Sigmoid colon (tissue), 4 donors: ENCODE results near the gene TIAM1.

ENCODE experiments used
- POLR2A ChIP-seq, 2 donors: fragments of 450-650 bp; IDR thresholded peaks; one replicate each; pipeline ENCODE4 v1.6.1; 2016; ENCODE audit warnings: antibody characterized with exemption in 2 of 2, mild to moderate bottlenecking in 2 of 2, moderate library complexity in 2 of 2
- POLR2AphosphoS5 ChIP-seq, 4 donors: sonication (generic); formaldehyde crosslinking; IDR thresholded peaks; one replicate each; pipeline ENCODE4 v1.6.1; 2017; ENCODE audit warnings: antibody characterized with exemption in 4 of 4

GRCh38 chr21:31370893-31371544 is 27.0 kb upstream of the TIAM1 start:
- TF ChIP-seq POLR2AphosphoS5 (IDR thresholded peaks at IDR 0.05), result no peak
- no peak for TF ChIP-seq POLR2A (IDR thresholded peaks at IDR 0.05)
